22Rv1 (cell line): Measurements from ENCODE around the gene BMPR2.

Source experiments
- H3K27ac ChIP-seq: fragments of 450-650 bp; 2 replicates; pipeline ENCODE4 v1.5.1; 2017
- CTCF ChIP-seq: fragments of 450-650 bp; IDR thresholded peaks from 2 replicates; pipeline ENCODE4 v1.5.1; 2017; ENCODE audit warnings: mild to moderate bottlenecking
- ZFX ChIP-seq: fragments of 450-650 bp; IDR thresholded peaks from 2 replicates; pipeline ENCODE4 v1.6.1; 2017; ENCODE audit warnings: antibody characterized with exemption, borderline replicate concordance

The BMPR2 gene

GRCh38 chr2:202588647-202589581, 212.8 kb downstream of the BMPR2 start:
- no peak overlapping the region for H3K27ac ChIP-seq

GRCh38 chr2:202589582-202589949, 213.4 kb downstream of the BMPR2 start:
- no peak overlapping the region for H3K27ac ChIP-seq
- TF ChIP-seq ZFX, result no peak
- TF ChIP-seq CTCF, result no peak

More at GRCh38 chr2:202588647-202589581, 212.8 kb downstream of the BMPR2 start:
- TF ChIP-seq ZFX, result no peak
- peak; percentile 91 for TF ChIP-seq CTCF

GRCh38 chr2:202592566-202592965, 216.4 kb downstream of the BMPR2 start:
- H3K27ac ChIP-seq, result no peak overlapping the region
- TF ChIP-seq ZFX (no peak), CTCF (no peak)

- TF ChIP-seq ZFX (no peak), CTCF (no peak)
- H3K27ac ChIP-seq, result no peak overlapping the region
Measured at GRCh38 chr2:202599105-202599504, 223.0 kb downstream of the BMPR2 start.

- H3K27ac ChIP-seq, result no peak overlapping the region
- no peak for TF ChIP-seq ZFX
- no peak for TF ChIP-seq CTCF
Measured at GRCh38 chr2:202599911-202600310, 223.8 kb downstream of the BMPR2 start.

GRCh38 chr2:202604699-202605098, 228.6 kb downstream of the BMPR2 start:
- peak overlapping the region; percentile 30; the same call in 1 of the 2 replicates for H3K27ac ChIP-seq
- TF ChIP-seq CTCF, result no peak
- no peak for TF ChIP-seq ZFX

- peak overlapping the region; percentile 30; the same call in 1 of the 2 replicates for H3K27ac ChIP-seq
- TF ChIP-seq CTCF (no peak), ZFX (no peak)
Measured at GRCh38 chr2:202605174-202605573, 229.0 kb downstream of the BMPR2 start.
